Activated T-cell treated with anti-CD3 and anti-CD28 coated beads, Interleukin-2, amount 50 U/mL, for 4 hours (primary cell): ENCODE results near the gene SERPINF2. TPM values are rescaled to one million over a fixed set of nuclear protein-coding genes. Genes with fewer than 3 reads are reported as not detected.
"Not testable (repeated sequence)": the region's sequence is repeated elsewhere in the genome, so short reads cannot be mapped to it uniquely, and the experiment has no call there.

ENCODE experiments used
- ATAC-seq, 2 donors: fragments of 200-7000 bp; cut with Tn5 transposase; one replicate each; pipeline ENCODE4 v1.10.0; 2021
- DNase-seq: peaks from one replicate; pipeline ENCODE4 v3.0.0-alpha.2; 2020
- H3K27me3 Mint-ChIP-seq: one replicate; pipeline ENCODE4 v1.8.0; 2021; ENCODE audit warnings: low read depth, mixed read lengths
- H3K36me3 Mint-ChIP-seq: one replicate; pipeline ENCODE4 v1.8.0; 2022; ENCODE audit warnings: mixed read lengths; ENCODE audit not compliant: insufficient read depth
- H3K4me1 Mint-ChIP-seq: one replicate; pipeline ENCODE4 v1.8.0; 2021; ENCODE audit warnings: low read depth, mixed read lengths
- H3K4me3 Mint-ChIP-seq: one replicate; pipeline ENCODE4 v1.8.0; 2021; ENCODE audit warnings: mild to moderate bottlenecking, moderate library complexity, mixed read lengths
- H3K9me3 Mint-ChIP-seq: one replicate; pipeline ENCODE4 v1.8.0; 2021; ENCODE audit warnings: mixed read lengths
- total RNA-seq, 3 donors: library from RNA; stranded (reverse); gene quantifications; one replicate each; pipeline ENCODE4 v1.2.1, GENCODE V29; 2021

The SERPINF2 gene
- total RNA-seq, 3 donors from 2014 or later: 0.45 to 0.60 (median 0.56) TPM

- H3K4me3 Mint-ChIP-seq: no peak overlapping the region
- no peaks in the 10 kb centered on the region for H3K27me3 Mint-ChIP-seq
- peaks cover 18% of the 10 kb centered on the region for H3K36me3 Mint-ChIP-seq
- no peak for ATAC-seq
- H3K9me3 Mint-ChIP-seq: no peaks in the 10 kb centered on the region
- no peak for DNase-seq
- H3K4me1 Mint-ChIP-seq: peaks cover 2% of the 10 kb centered on the region
Measured at GRCh38 chr17:1796800-1797199, 54.1 kb downstream of the SERPINF2 start.

- Mint-ChIP-seq H3K4me1 (peaks cover 2% of the 10 kb centered on the region), H3K36me3 (peaks cover 18% of the 10 kb centered on the region), H3K9me3 (no peaks in the 10 kb centered on the region), H3K4me3 (no peak overlapping the region), H3K27me3 (no peaks in the 10 kb centered on the region)
- DNase-seq (no peak), ATAC-seq (no peak)
Measured at GRCh38 chr17:1797323-1797722, 54.7 kb downstream of the SERPINF2 start.

GRCh38 chr17:1797846-1798245, 55.2 kb downstream of the SERPINF2 start:
- not testable (repeated sequence) for ATAC-seq, DNase-seq, H3K9me3 Mint-ChIP-seq, H3K4me3 Mint-ChIP-seq, H3K4me1 Mint-ChIP-seq, H3K27me3 Mint-ChIP-seq
- H3K36me3 Mint-ChIP-seq: peaks cover 18% of the 10 kb centered on the region

GRCh38 chr17:1800240-1800639, 57.6 kb downstream of the SERPINF2 start:
- ATAC-seq: no peak
- H3K27me3 Mint-ChIP-seq: no peaks in the 10 kb centered on the region
- no peak overlapping the region for H3K4me3 Mint-ChIP-seq
- no peak for DNase-seq
- H3K4me1 Mint-ChIP-seq: peaks cover 2% of the 10 kb centered on the region
- H3K9me3 Mint-ChIP-seq: no peaks in the 10 kb centered on the region
- peaks cover 26% of the 10 kb centered on the region for H3K36me3 Mint-ChIP-seq

- no peak for ATAC-seq
- H3K4me1 Mint-ChIP-seq: peaks cover 2% of the 10 kb centered on the region
Measured at GRCh38 chr17:1800712-1801111, 58.0 kb downstream of the SERPINF2 start.

GRCh38 chr17:1802429-1802828, 59.8 kb downstream of the SERPINF2 start:
- H3K36me3 Mint-ChIP-seq: peaks cover 19% of the 10 kb centered on the region
- no peak for ATAC-seq
- H3K9me3 Mint-ChIP-seq: no peaks in the 10 kb centered on the region
- no peaks in the 10 kb centered on the region for H3K27me3 Mint-ChIP-seq
- DNase-seq: no peak
- no peak overlapping the region for H3K4me3 Mint-ChIP-seq
- peaks cover under 1% of the 10 kb centered on the region for H3K4me1 Mint-ChIP-seq

More at GRCh38 chr17:1800712-1801111, 58.0 kb downstream of the SERPINF2 start:
- DNase-seq: no peak
- Mint-ChIP-seq H3K9me3 (no peaks in the 10 kb centered on the region), H3K27me3 (no peaks in the 10 kb centered on the region), H3K36me3 (peaks cover 26% of the 10 kb centered on the region), H3K4me3 (no peak overlapping the region)

- ATAC-seq: no peak
- H3K36me3 Mint-ChIP-seq: peaks cover 19% of the 10 kb centered on the region
Measured at GRCh38 chr17:1803280-1803679, 60.6 kb downstream of the SERPINF2 start.

More at GRCh38 chr17:1803280-1803679, 60.6 kb downstream of the SERPINF2 start:
- Mint-ChIP-seq H3K9me3 (no peaks in the 10 kb centered on the region), H3K4me1 (no peaks in the 10 kb centered on the region), H3K4me3 (no peak overlapping the region), H3K27me3 (no peaks in the 10 kb centered on the region)
- no peak for DNase-seq

Other genes with a start within 250 kb of the SERPINF2 start
- gene INPP5K, start 226.3 kb upstream of the SERPINF2 start, total RNA-seq: 10 to 100 TPM; 21.6 to 30.0 (median 22.8) TPM
- 100 to 1,000 TPM in 1 of 3 donors, 10 to 100 TPM in 2; 95.4 to 103 (median 97.4) TPM for gene PITPNA, start 180.1 kb upstream of the SERPINF2 start, total RNA-seq
- gene SLC43A2, start 114.0 kb upstream of the SERPINF2 start, total RNA-seq: 1 to 10 TPM; 4.1 to 9.4 (median 5.0) TPM
- 1 to 10 TPM; 1.3 to 2.0 (median 1.6) TPM for gene SCARF1, start 97.1 kb upstream of the SERPINF2 start, total RNA-seq
- 1 to 10 TPM; 2.0 to 2.7 (median 2.3) TPM for gene RILP, start 93.0 kb upstream of the SERPINF2 start, total RNA-seq
- gene PRPF8, start 58.0 kb upstream of the SERPINF2 start, total RNA-seq: 100 to 1,000 TPM; 506 to 585 (median 522) TPM
- under 1 TPM; 0.08 to 0.19 (median 0.13) TPM for gene TLCD2, start 32.5 kb upstream of the SERPINF2 start, total RNA-seq
- 10 to 100 TPM; 21.1 to 24.0 (median 21.5) TPM for gene WDR81, start 18.2 kb upstream of the SERPINF2 start, total RNA-seq
- gene SERPINF1, start 19.2 kb downstream of the SERPINF2 start, total RNA-seq: 1 to 10 TPM; 1.1 to 1.3 (median 1.3) TPM
- 10 to 100 TPM; 14.2 to 15.2 (median 14.8) TPM for gene SMYD4, start 87.0 kb downstream of the SERPINF2 start, total RNA-seq
- gene RPA1, start 87.1 kb downstream of the SERPINF2 start, total RNA-seq: 100 to 1,000 TPM; 138 to 151 (median 141) TPM